ENCODE measurements around the gene ATF7IP. TPM values are rescaled to one million over a fixed set of nuclear protein-coding genes. Genes with fewer than 3 reads are reported as not detected.
"Not testable (repeated sequence)": the region's sequence is repeated elsewhere in the genome, so short reads cannot be mapped to it uniquely, and the experiment has no call there.

Gene ATF7IP
- polyA plus RNA-seq, 1 of the 3 experiments (the other 2 are of a cell fraction) = 2.8 TPM

DNA sequence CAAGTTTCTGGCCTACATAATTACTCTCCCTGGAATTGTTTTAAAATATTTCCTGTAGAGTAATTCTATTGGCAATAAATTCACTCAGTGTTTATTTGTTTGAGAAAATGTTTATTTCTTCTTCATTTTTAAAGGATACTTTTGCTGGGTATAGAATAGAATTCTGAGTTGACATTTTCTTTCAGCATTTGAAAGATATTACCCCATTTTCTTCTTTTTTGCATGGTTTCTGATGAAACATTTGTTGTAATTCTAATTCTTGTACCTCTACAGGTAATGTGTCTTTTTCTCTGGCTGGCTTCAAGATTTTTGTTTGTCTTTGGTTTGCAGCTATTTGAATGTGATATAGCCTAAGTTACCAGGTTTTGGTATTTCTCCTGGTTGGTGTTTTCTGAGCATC lies 25.1 kb upstream of the ATF7IP start:
- no peaks in the 10 kb centered on the region for H3K36me3 ChIP-seq (replicated peaks in 1 of 2; ENCODE audit: control insufficient read depth in 1 of 2, insufficient read depth in 2 of 2, low read length in 1 of 2)
- TF ChIP-seq JUND (IDR thresholded peaks at IDR 0.05) (no peak), CHD2 (IDR thresholded peaks at IDR 0.05; ENCODE audit: low read length, partially characterized antibody) (no peak), FOSL2 (IDR thresholded peaks at IDR 0.05; ENCODE audit: borderline replicate concordance, low read depth) (no peak), RCOR1 (IDR thresholded peaks at IDR 0.05; ENCODE audit: low read length) (no peak)
- TF ChIP-seq, protein P1, sequence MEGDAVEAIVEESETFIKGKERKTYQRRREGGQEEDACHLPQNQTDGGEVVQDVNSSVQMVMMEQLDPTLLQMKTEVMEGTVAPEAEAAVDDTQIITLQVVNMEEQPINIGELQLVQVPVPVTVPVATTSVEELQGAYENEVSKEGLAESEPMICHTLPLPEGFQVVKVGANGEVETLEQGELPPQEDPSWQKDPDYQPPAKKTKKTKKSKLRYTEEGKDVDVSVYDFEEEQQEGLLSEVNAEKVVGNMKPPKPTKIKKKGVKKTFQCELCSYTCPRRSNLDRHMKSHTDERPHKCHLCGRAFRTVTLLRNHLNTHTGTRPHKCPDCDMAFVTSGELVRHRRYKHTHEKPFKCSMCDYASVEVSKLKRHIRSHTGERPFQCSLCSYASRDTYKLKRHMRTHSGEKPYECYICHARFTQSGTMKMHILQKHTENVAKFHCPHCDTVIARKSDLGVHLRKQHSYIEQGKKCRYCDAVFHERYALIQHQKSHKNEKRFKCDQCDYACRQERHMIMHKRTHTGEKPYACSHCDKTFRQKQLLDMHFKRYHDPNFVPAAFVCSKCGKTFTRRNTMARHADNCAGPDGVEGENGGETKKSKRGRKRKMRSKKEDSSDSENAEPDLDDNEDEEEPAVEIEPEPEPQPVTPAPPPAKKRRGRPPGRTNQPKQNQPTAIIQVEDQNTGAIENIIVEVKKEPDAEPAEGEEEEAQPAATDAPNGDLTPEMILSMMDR (IDR thresholded peaks at IDR 0.05) = no peak
- no peaks in the 10 kb centered on the region for H4K20me1 ChIP-seq (ENCODE audit: insufficient read depth)
- H3K27me3 ChIP-seq (ENCODE audit: insufficient read depth) = no peaks in the 10 kb centered on the region
- H3F3A ChIP-seq (replicated peaks; ENCODE audit: insufficient read depth) = no peaks in the 10 kb centered on the region
- H3K9ac ChIP-seq = no peak overlapping the region
- H3K27ac ChIP-seq (ENCODE audit: low read depth in 2 of 2, low read length in 1 of 2) = no peak overlapping the region
- no peak overlapping the region for H2AFZ ChIP-seq (ENCODE audit: low read depth)
- no peak overlapping the region for H3K4me3 ChIP-seq (ENCODE audit: low read depth in 2 of 2, low read length in 1 of 2)
- no peaks in the 10 kb centered on the region for H3K9me3 ChIP-seq
- no peaks in the 10 kb centered on the region for H3K79me2 ChIP-seq (ENCODE audit: insufficient read depth)
- DNase-seq = no peak
- ChIA-PET CTCF (no interaction called here), POLR2A (no interaction called here)
- no peaks in the 10 kb centered on the region for H3K4me1 ChIP-seq (ENCODE audit: control insufficient read depth in 1 of 2, insufficient read depth in 2 of 2, low read depth in 1 of 2, low read length in 1 of 2)
- no peak overlapping the region for H3K4me2 ChIP-seq
- no peaks in the 10 kb centered on the region for H3K9me2 ChIP-seq

DNA sequence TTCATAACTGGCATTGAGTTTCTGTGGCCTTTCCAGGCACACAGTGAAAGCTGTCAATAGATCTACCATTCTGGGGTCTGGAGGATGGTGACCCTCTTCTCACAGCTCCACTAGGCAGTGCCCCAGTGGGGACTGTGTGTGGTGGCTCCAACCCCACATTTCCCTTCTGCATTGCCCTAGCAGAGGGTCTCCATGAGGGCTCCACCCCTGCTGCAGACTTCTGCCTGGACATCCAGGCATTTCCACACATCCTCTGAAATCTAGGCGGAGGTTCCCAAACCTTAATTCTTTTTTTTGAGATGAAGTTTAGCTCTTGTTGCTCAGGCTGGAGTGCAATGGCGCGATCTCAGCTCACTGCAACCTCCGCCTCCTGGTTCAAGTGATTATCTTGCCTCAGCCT lies 14.0 kb upstream of the ATF7IP start:
- H3K4me1 ChIP-seq (ENCODE audit: control insufficient read depth in 1 of 2, insufficient read depth in 2 of 2, low read depth in 1 of 2, low read length in 1 of 2); H4K20me1 ChIP-seq (ENCODE audit: insufficient read depth); H3K4me3 ChIP-seq (ENCODE audit: low read depth in 2 of 2, low read length in 1 of 2); H3K27ac ChIP-seq (ENCODE audit: low read depth in 2 of 2, low read length in 1 of 2); H3F3A ChIP-seq (replicated peaks; ENCODE audit: insufficient read depth); CTCF ChIA-PET; H3K79me2 ChIP-seq (ENCODE audit: insufficient read depth); H3K36me3 ChIP-seq (replicated peaks in 1 of 2; ENCODE audit: control insufficient read depth in 1 of 2, insufficient read depth in 2 of 2, low read length in 1 of 2); H3K27me3 ChIP-seq (ENCODE audit: insufficient read depth); H3K9me3 ChIP-seq; POLR2A ChIA-PET; H3K4me2 ChIP-seq; H3K9me2 ChIP-seq; H3K9ac ChIP-seq; H2AFZ ChIP-seq (ENCODE audit: low read depth); DNase-seq: not testable (repeated sequence)
- WGBS (ENCODE audit: low lambda C conversion rate) = 81% methylated on average over 4 of the region's 4 CpGs

DNA sequence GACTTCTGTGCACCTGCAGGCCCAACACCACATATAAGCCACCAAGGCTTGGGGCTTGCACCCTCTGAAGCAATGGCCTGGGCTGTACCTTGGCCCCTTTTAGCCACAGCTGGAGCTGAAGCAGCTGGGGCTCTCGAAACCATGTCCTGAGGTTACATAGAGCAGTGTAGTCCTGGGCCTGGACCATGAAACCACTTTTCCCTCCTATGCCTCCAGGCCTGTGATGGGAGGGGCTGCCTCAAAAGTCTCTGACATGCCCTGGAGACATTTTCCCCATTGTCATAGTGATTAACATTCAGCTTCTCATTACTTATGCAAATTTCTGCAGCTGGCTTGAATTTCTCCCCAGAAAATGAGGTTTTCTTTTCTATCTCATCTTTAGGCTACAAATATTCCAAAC lies 13.4 kb upstream of the ATF7IP start:
- 14% methylated on average over 1 of the region's 1 CpG for WGBS (ENCODE audit: low lambda C conversion rate)
- H3K9me3 ChIP-seq; H3K4me1 ChIP-seq (ENCODE audit: control insufficient read depth in 1 of 2, insufficient read depth in 2 of 2, low read depth in 1 of 2, low read length in 1 of 2); H3F3A ChIP-seq (replicated peaks; ENCODE audit: insufficient read depth); CTCF ChIA-PET; H3K36me3 ChIP-seq (replicated peaks in 1 of 2; ENCODE audit: control insufficient read depth in 1 of 2, insufficient read depth in 2 of 2, low read length in 1 of 2); DNase-seq; POLR2A ChIA-PET; H3K27ac ChIP-seq (ENCODE audit: low read depth in 2 of 2, low read length in 1 of 2); H3K4me2 ChIP-seq; H3K79me2 ChIP-seq (ENCODE audit: insufficient read depth); H3K27me3 ChIP-seq (ENCODE audit: insufficient read depth); H2AFZ ChIP-seq (ENCODE audit: low read depth); H3K9me2 ChIP-seq; H3K4me3 ChIP-seq (ENCODE audit: low read depth in 2 of 2, low read length in 1 of 2); H3K9ac ChIP-seq; H4K20me1 ChIP-seq (ENCODE audit: insufficient read depth): not testable (repeated sequence)

DNA sequence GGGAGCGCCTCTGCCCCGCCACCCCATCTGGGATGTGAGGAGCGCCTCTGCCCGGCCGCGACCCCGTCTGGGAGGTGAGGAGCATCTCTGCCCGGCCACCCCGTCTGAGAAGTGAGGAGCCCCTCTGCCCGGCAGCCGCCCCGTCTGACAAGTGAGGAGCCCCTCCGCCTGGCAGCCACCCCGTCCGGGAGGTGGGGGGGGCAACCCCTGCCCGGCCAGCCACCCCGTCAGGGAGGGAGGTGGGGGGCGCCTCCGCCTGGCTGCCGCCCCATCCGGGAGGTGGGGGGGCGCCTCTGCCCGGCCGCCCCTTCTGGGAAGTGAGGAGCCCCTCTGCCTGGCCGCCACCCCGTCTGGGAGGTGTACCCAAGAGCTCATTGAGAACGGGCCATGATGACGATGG lies 10.8 kb upstream of the ATF7IP start:
- H3K9me3 ChIP-seq; H3K27me3 ChIP-seq (ENCODE audit: insufficient read depth); H3K4me3 ChIP-seq (ENCODE audit: low read depth in 2 of 2, low read length in 1 of 2); H4K20me1 ChIP-seq (ENCODE audit: insufficient read depth); H3K36me3 ChIP-seq (replicated peaks in 1 of 2; ENCODE audit: control insufficient read depth in 1 of 2, insufficient read depth in 2 of 2, low read length in 1 of 2); H2AFZ ChIP-seq (ENCODE audit: low read depth); H3K4me2 ChIP-seq; H3F3A ChIP-seq (replicated peaks; ENCODE audit: insufficient read depth); H3K9ac ChIP-seq; H3K4me1 ChIP-seq (ENCODE audit: control insufficient read depth in 1 of 2, insufficient read depth in 2 of 2, low read depth in 1 of 2, low read length in 1 of 2); H3K9me2 ChIP-seq; H3K79me2 ChIP-seq (ENCODE audit: insufficient read depth); DNase-seq; POLR2A ChIA-PET; CTCF ChIA-PET; H3K27ac ChIP-seq (ENCODE audit: low read depth in 2 of 2, low read length in 1 of 2): not testable (repeated sequence)
- 84% methylated on average over 15 of the region's 28 CpGs for WGBS (ENCODE audit: low lambda C conversion rate)
